Stomach smooth muscle (tissue), 2 donors: ENCODE measurements around the gene BZW2.
"Not testable (repeated sequence)": the region's sequence is repeated elsewhere in the genome, so short reads cannot be mapped to it uniquely, and the experiment has no call there.

ENCODE experiments used
- H3K27ac ChIP-seq: one replicate; pipeline ENCODE4 v1.7.0; 2013; ENCODE audit warnings: mild to moderate bottlenecking, low read length, inconsistent platforms
- H3K27me3 ChIP-seq, 2 donors: one replicate each; pipeline ENCODE4 v1.7.0; 2013; ENCODE audit warnings: low read length in 2 of 2; ENCODE audit not compliant: insufficient read depth in 2 of 2, control insufficient read depth in 1 of 2
- H3K36me3 ChIP-seq, 2 donors: one replicate each; pipeline ENCODE4 v1.7.0; 2013; ENCODE audit warnings: low read length in 2 of 2; ENCODE audit not compliant: control insufficient read depth in 2 of 2, insufficient read depth in 2 of 2
- H3K4me1 ChIP-seq: one replicate; pipeline ENCODE4 v1.7.0; 2013; ENCODE audit warnings: low read length; ENCODE audit not compliant: control insufficient read depth, insufficient read depth
- H3K4me3 ChIP-seq, 2 donors: one replicate each; pipeline ENCODE4 v1.7.0; 2013; ENCODE audit warnings: low read length in 2 of 2
- H3K9ac ChIP-seq, 2 donors: one replicate each; pipeline ENCODE4 v1.7.0; 2013; ENCODE audit warnings: low read length in 2 of 2, mild to moderate bottlenecking in 1 of 2
- H3K9me3 ChIP-seq, 2 donors: one replicate each; pipeline ENCODE4 v1.7.0; 2013; ENCODE audit warnings: low read length in 2 of 2; ENCODE audit not compliant: control insufficient read depth in 2 of 2
- donor health status: healthy.
- donor health status: Pancreatic carcinoma.

The BZW2 gene

DNA sequence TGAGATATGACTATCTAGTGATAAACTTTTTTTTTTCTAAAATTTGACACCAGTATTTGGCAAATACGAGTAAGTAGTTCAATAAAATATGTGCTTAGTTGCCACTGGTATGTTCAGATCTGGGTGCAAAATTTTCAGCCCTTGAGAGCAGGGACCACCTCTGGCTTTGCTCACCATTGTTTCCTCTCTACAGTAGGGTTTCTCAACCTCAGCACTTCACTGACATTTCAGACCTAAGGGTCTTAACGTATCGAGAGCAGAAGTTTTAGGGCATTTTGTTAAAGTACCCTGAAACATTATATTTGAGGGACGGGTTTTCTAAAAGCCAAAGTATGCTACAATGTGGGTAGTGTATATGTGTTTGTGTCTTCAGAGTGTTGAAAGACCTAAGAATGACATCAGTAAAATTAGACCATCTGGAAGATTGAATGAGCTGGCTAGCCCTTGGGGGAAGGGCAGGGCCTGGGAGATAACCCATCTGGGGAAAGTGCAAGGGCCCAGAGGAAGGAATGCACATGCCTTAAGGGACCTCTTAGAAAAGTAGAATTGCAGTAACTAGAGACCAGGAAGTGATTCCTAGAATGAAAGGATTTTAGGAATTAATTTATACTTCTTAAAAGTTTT, 11.8 kb downstream of the BZW2 start:
- Histone ChIP-seq H3K4me1 (peaks cover 4% of the 10 kb centered on the region), H3K27me3 (no peaks in the 10 kb centered on the region), H3K27ac (no peak overlapping the region), H3K9me3 (no peaks in the 10 kb centered on the region), H3K4me3 (no peak overlapping the region), H3K36me3 (no peaks in the 10 kb centered on the region), H3K9ac (no peak overlapping the region)

DNA sequence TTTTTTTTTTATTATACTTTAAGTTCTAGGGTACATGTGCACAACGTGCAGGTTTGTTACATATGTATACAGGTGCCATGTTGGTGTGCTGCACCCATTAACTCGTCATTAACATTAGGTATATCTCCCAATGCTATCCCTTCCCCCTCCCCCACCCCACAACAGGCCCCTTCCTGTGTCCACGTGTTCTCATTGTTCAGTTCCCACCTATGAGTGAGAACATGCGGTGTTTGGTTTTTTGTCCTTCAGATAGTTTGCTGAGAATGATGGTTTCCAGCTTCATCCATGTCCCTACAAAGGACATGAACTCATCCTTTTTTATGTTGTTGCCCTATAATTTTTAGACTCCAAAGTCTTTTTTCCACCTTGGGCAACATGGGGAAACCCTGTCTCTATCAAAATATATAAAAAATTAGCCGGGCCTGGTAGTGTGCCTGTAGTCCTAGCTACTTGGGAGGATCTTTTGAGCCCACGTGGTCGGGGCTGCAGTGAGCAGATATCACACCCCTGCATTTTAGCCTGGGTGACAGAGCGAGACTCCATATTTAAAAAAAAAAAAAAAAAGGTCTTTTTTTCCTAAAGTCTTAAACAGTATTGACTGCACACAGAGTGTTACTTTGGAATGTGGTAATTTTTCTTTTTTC, 14.0 kb downstream of the BZW2 start:
- H3K27ac ChIP-seq, H3K27me3 ChIP-seq, H3K4me1 ChIP-seq: not testable (repeated sequence)

DNA sequence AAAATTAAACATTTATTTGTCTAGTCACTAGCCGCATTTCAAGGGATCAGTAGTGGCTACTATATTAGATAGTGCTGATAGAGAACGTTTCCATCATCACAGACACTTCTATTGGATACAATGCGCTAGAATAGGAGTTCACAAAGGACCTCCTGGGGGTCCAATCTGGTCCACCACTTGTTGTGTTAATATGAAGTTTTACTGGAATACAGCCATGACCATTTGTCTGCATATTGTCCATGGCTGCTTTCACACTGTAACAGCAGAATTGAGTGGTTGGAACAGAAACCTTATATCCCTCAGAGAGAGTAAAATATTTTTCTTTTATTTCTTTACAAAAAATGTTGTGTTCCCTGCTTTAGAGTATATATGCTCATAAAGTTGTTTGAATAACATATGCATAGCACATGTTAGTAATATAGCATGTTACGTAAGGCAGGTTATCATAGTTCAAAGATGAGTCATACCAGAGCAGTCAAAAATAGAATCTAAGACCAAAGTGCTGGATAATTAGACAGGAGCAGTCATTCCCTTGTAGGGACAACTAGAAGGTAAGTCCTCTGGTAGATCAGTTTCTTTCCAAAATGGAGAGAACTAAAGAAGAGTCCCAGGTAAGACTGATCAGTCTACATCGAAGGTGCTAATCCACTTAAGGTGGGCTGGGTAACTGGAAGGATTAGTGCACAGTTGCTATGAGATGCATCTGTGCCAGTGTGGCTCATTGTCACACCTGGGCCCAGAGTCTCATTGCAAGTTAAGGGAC, 14.9 kb downstream of the BZW2 start:
- H3K9me3 ChIP-seq = no peaks in the 10 kb centered on the region
- H3K4me3 ChIP-seq = no peak overlapping the region
- peaks cover 4% of the 10 kb centered on the region for H3K4me1 ChIP-seq
- H3K27me3 ChIP-seq = no peaks in the 10 kb centered on the region
- no peaks in the 10 kb centered on the region for H3K36me3 ChIP-seq
- no peak overlapping the region for H3K27ac ChIP-seq
- H3K9ac ChIP-seq = no peak overlapping the region

More for the DNA sequence above, 14.0 kb downstream of the BZW2 start:
- not testable (repeated sequence) for H3K4me3 ChIP-seq, H3K9me3 ChIP-seq, H3K36me3 ChIP-seq, H3K9ac ChIP-seq

DNA sequence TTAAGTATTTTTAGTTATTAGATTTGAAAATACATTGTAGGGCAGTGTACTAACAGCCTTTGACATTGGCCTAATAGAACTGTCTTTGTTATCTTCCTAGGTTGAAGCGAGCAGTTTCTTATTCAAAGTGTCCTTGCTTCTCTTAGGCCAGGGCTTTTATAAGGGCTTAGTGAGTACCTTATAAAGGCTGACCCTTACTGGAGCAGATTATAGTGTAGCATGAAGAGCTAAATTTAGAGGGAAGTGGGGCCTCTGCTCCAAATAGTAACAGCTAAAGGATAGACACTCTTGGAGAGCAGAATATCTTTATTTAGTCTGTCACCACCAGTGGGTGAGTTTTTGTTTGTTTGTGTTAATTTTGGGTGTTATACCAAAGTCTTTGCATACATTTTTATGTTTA, 15.9 kb downstream of the BZW2 start:
- Histone ChIP-seq H3K4me1 (peaks cover 4% of the 10 kb centered on the region), H3K9ac (no peak overlapping the region), H3K27me3 (no peaks in the 10 kb centered on the region), H3K9me3 (no peaks in the 10 kb centered on the region), H3K4me3 (no peak overlapping the region), H3K36me3 (no peaks in the 10 kb centered on the region), H3K27ac (no peak overlapping the region)

DNA sequence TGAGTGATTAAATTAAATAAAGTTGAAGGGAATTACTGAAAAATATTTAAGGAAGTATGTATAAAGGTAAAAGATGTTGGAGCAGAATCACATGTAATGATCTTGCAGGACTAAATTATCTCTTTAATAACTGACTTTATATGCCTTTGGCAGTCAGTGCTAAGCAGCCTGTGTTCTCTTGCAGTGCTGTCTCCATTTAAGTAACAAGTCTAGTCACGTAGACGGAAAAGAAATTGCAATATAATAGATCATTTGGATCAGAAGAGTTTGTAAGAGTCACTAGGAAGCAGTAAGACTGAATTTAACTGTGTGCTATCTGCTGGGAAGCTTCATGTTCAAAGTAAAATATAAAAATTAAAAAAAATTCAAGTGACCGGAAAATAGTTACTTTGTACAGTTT, 21.4 kb downstream of the BZW2 start:
- Histone ChIP-seq H3K27me3 (no peaks in the 10 kb centered on the region), H3K27ac (no peak overlapping the region), H3K36me3 (no peaks in the 10 kb centered on the region), H3K4me3 (no peak overlapping the region), H3K9me3 (no peaks in the 10 kb centered on the region), H3K4me1 (no peaks in the 10 kb centered on the region), H3K9ac (no peak overlapping the region)

DNA sequence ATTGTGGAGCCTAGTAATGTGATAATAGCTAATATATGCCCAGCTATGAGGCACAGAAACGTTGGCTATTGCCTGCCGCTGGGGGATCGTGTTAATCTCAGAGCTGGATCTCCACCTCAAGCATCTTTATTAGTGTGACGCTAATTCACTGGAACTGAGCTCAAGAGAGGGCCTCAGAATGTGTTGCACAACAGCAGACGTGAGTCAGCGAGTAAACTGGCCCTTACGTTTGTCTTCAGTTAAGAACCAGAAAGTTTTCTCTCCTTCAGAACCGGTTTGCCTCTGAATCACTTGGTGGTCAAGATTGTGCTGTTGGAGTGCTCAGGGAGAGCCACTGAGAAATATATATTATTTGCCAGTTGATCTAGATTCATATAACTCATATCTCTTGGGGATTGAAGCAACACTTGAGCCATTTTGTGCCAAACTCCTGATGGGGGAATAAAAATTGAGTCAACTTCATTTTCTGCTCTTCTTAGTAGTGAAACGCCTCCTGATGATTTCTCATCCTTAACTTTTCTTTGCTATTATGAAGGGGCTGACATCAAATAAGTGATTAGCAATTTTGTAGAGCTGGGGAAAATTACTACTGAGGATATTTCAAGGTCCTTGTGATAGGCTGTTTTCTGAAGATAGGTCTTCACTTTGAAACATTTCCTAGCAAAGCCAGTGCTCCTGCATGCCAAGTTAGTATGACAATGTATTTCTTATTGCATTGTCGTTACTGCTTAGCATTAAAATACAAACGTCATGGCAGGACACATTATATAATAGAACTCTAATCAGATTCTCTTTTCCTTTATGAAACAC, 22.3 kb downstream of the BZW2 start:
- Histone ChIP-seq H3K9ac (no peak overlapping the region), H3K4me1 (no peaks in the 10 kb centered on the region), H3K36me3 (no peaks in the 10 kb centered on the region), H3K9me3 (no peaks in the 10 kb centered on the region), H3K27ac (no peak overlapping the region), H3K4me3 (no peak overlapping the region), H3K27me3 (no peaks in the 10 kb centered on the region)

DNA sequence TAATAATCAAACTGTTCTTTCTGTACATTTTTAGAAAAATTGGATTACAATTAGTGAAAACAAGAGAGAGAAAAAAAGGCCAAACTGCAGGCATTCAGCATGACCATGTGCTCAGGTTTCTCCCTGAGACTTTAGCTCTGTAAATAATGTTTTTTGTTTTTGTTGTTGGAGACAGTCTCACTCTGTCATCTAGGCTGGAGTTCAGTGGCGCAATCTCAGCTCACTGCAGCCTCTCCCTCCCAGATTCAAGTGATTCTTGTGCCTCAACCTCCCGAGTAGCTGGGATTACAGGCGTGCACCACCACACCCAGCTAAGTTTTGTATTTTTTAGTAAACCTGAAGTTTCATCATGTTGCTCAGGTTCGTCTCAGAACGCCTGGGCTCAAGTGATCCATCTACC, 23.0 kb downstream of the BZW2 start:
- no peak overlapping the region for H3K9ac ChIP-seq
- H3K27ac ChIP-seq = no peak overlapping the region
- no peaks in the 10 kb centered on the region for H3K27me3 ChIP-seq
- no peak overlapping the region for H3K4me3 ChIP-seq
- no peaks in the 10 kb centered on the region for H3K36me3 ChIP-seq
- no peaks in the 10 kb centered on the region for H3K9me3 ChIP-seq
- H3K4me1 ChIP-seq = no peaks in the 10 kb centered on the region

DNA sequence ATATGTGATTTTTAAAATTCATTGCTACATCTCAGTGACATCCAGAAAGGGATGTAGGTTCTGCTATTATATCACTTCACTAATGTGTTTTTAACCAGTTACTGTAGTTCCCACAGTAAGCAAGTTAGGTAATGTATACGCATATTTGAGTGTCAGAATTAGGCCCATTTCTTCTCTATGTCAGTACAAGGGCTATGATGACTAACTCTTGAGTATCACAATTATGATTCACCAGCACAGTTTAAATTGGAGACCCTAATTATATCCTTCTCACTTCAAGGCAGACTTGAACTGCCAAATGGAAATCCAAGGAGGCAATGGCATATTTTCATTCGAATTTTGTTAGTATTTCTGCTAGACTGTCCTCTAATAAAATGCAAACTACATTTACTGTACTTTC, 23.6 kb downstream of the BZW2 start:
- Histone ChIP-seq H3K4me1 (no peaks in the 10 kb centered on the region), H3K27ac (no peak overlapping the region), H3K36me3 (no peaks in the 10 kb centered on the region), H3K9ac (no peak overlapping the region), H3K4me3 (no peak overlapping the region), H3K9me3 (no peaks in the 10 kb centered on the region), H3K27me3 (no peaks in the 10 kb centered on the region)

DNA sequence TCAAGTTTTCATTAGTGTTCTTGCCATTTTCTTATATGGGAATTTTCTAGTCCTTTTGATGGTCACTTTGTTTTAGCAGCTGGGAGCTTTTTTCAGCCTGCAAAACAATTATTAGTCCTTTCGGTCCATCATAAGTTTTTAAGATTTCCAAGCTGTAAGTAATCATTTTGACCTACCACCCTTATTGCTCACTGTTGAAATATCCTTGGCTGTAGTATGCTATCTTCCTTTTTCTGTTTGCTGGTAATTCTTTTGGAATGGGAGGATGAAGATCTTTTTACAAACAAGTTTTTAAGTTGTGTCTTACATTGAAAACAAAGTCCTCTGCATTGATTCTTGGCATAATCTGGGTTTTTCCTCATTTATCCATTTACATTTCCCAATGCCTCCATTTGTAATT, 24.0 kb downstream of the BZW2 start:
- Histone ChIP-seq H3K36me3 (peaks cover 0 to under 1% of the 10 kb centered on the region in 2 donors), H3K4me3 (no peak overlapping the region), H3K9ac (no peak overlapping the region), H3K4me1 (no peaks in the 10 kb centered on the region), H3K27me3 (no peaks in the 10 kb centered on the region), H3K27ac (no peak overlapping the region), H3K9me3 (no peaks in the 10 kb centered on the region)

DNA sequence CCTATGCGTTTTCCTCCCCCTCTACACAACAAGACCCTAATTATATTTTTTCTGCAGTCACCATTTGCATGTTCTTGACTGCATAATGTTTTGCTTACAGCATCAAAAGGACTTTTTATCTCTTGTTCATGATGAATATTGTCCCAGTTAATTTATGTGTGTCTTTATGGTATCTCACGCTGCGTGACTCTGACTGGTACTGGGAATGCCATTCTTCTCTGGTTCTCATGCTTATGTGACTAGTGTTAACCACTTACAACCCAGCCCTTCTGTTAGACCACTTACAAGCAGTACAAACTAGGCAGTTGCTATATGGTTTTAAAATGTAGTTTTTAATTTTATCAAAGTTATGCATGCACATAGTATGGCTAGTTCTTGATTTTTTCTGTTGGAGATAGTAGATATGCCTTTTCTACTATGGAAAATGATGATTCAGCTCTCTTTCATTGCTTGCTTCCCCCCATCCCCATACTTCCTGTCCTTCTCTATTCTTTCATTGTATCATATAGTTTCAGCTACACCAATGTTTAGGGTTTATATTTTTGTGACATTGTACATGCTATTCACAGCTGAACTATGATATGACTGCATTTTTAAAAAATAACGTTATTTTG, 24.9 kb downstream of the BZW2 start:
- H3K4me3 ChIP-seq = no peak overlapping the region
- no peak overlapping the region for H3K9ac ChIP-seq
- no peaks in the 10 kb centered on the region for H3K9me3 ChIP-seq
- no peak overlapping the region for H3K27ac ChIP-seq
- peaks cover 2 to 6% of the 10 kb centered on the region in 2 donors for H3K36me3 ChIP-seq
- H3K27me3 ChIP-seq = no peaks in the 10 kb centered on the region
- no peaks in the 10 kb centered on the region for H3K4me1 ChIP-seq
